Right cardiac atrium (tissue), 5 donors: ENCODE measurements around the gene SULT1C2. TPM values are rescaled to one million over a fixed set of nuclear protein-coding genes. Genes with fewer than 3 reads are reported as not detected.

ENCODE experiments used
- ATAC-seq, 2 donors: fragments of 200-7000 bp; cut with Tn5 transposase; one replicate each; pipeline versions ENCODE4 v1.8.0 to v1.9.1; 2020; ENCODE audit warnings: moderate library complexity in 2 of 2, mild to moderate bottlenecking in 1 of 2
- DNase-seq, 3 donors: peaks; one replicate each; pipeline ENCODE4 v3.0.0-alpha.2; 2020
- H3K27ac ChIP-seq: one replicate; pipeline ENCODE4 v1.5.1; 2013; ENCODE audit warnings: mild to moderate bottlenecking, low read length, control low read depth, moderate library complexity
- H3K27me3 ChIP-seq: one replicate; pipeline ENCODE4 v1.6.1; 2013; ENCODE audit not compliant: control insufficient read depth, insufficient read depth
- H3K4me1 ChIP-seq: one replicate; pipeline ENCODE4 v1.6.1; 2013; ENCODE audit warnings: low read length; ENCODE audit not compliant: control insufficient read depth, insufficient read depth
- H3K4me3 ChIP-seq: one replicate; pipeline ENCODE4 v1.5.1; 2013; ENCODE audit warnings: low read length, control low read depth
- H3K9me3 ChIP-seq: one replicate; pipeline ENCODE4 v1.6.1; 2013; ENCODE audit warnings: low read length; ENCODE audit not compliant: control insufficient read depth
- WGBS: extraction: QIAGEN DNeasy Blood & Tissue Kit; methylation state at CpG from one replicate; pipeline ENCODE4 v1.1.7; 2013; 5-methylcytosine and 5-hydroxymethylcytosine counted together
- intact Hi-C, 4 donors: fragments of 100-400 bp; cut with DNase I; formaldehyde crosslinking; loops; one replicate each; pipeline versions ENCODE4 v1.11.0 to v1.14.0; 2022 to 2023
- polyA plus RNA-seq: library from polyadenylated mRNA; stranded (reverse); fragments of 200-250 nt; gene quantifications from one replicate; pipeline ENCODE4 v1.2.3, GENCODE V29; 2013
- total RNA-seq, 4 donors: library from RNA; stranded (reverse); fragmentation: NEBNext Ultra II Directional; extraction: Animal tissue kit (Norgen Biotek cat#: 25700); gene quantifications; one replicate each; pipeline ENCODE4 v1.2.1, GENCODE V29; 2021
- donor health status: healthy with polysubstance abuse.
- donor health status: DM: no; HTN: yes; CAD: no.
- donor health status: DM: no; HTN: no; CAD: no.
- donor health status: DM: no; HTN: yes; CAD: no; lungs with severe emphysema.
- donor health status: DM: yes; HTN: yes; CAD: no.

Gene SULT1C2
- total and polyA plus RNA-seq, 5 donors = 0.20 to 2.4 (median 0.71) TPM

- Histone ChIP-seq H3K4me3 (no peak overlapping the region), H3K27me3 (no peaks in the 10 kb centered on the region), H3K27ac (no peak overlapping the region), H3K4me1 (no peaks in the 10 kb centered on the region), H3K9me3 (no peaks in the 10 kb centered on the region)
- WGBS = 53% methylated on average over 4 of the region's 4 CpGs
- DNase-seq = no peak
- ATAC-seq = no peak
- intact Hi-C loops = no loop called here
These were observed 5.2 kb downstream of the SULT1C2 start for GRCh38 chr2:108293850-108294249.

- Histone ChIP-seq H3K27ac (no peak overlapping the region), H3K4me3 (no peak overlapping the region), H3K4me1 (no peaks in the 10 kb centered on the region), H3K9me3 (no peaks in the 10 kb centered on the region), H3K27me3 (no peaks in the 10 kb centered on the region)
- ATAC-seq (no peak), DNase-seq (no peak)
- intact Hi-C loops = no loop called here
- 80% methylated on average over 9 of the region's 9 CpGs for WGBS
These were observed 8.9 kb downstream of the SULT1C2 start for GRCh38 chr2:108297436-108298141.

GRCh38 chr2:108301558-108301957, 12.9 kb downstream of the SULT1C2 start:
- DNase-seq (no peak), ATAC-seq (no peak)
- whole genome bisulfite sequencing = 91% methylated on average over 7 of the region's 7 CpGs
- intact Hi-C loops = no loop called here
- no peaks in the 10 kb centered on the region for H3K27me3 ChIP-seq
- no peaks in the 10 kb centered on the region for H3K9me3 ChIP-seq
- H3K4me1 ChIP-seq = no peaks in the 10 kb centered on the region
- no peak overlapping the region for H3K4me3 ChIP-seq
- no peak overlapping the region for H3K27ac ChIP-seq

GRCh38 chr2:108304975-108305374, 16.3 kb downstream of the SULT1C2 start:
- DNase-seq = no peak
- intact Hi-C loops = no loop called here
- ATAC-seq = no peak

GRCh38 chr2:108305901-108306300, 17.2 kb downstream of the SULT1C2 start:
- Histone ChIP-seq H3K27me3 (no peaks in the 10 kb centered on the region), H3K4me1 (no peaks in the 10 kb centered on the region), H3K9me3 (no peaks in the 10 kb centered on the region), H3K27ac (no peak overlapping the region), H3K4me3 (no peak overlapping the region)
- ATAC-seq (no peak), DNase-seq (no peak)
- WGBS = 88% methylated on average over 2 of the region's 2 CpGs
- intact Hi-C loops = no loop called here

More at GRCh38 chr2:108304975-108305374, 16.3 kb downstream of the SULT1C2 start:
- Histone ChIP-seq H3K4me3 (no peak overlapping the region), H3K27ac (no peak overlapping the region), H3K4me1 (no peaks in the 10 kb centered on the region), H3K9me3 (no peaks in the 10 kb centered on the region), H3K27me3 (no peaks in the 10 kb centered on the region)
- 68% methylated on average over 2 of the region's 2 CpGs for WGBS

- intact Hi-C loops = no loop called here
- no peak overlapping the region for H3K4me3 ChIP-seq
- no peaks in the 10 kb centered on the region for H3K9me3 ChIP-seq
- H3K27ac ChIP-seq = no peak overlapping the region
- ATAC-seq = no peak
- H3K4me1 ChIP-seq = no peaks in the 10 kb centered on the region
- H3K27me3 ChIP-seq = no peaks in the 10 kb centered on the region
- no peak for DNase-seq
These were observed 21.2 kb downstream of the SULT1C2 start for GRCh38 chr2:108309903-108310302.

GRCh38 chr2:108314586-108315296, 26.0 kb downstream of the SULT1C2 start:
- no peak for ATAC-seq
- Histone ChIP-seq H3K27ac (no peak overlapping the region), H3K4me1 (no peaks in the 10 kb centered on the region), H3K4me3 (no peak overlapping the region), H3K9me3 (no peaks in the 10 kb centered on the region), H3K27me3 (no peaks in the 10 kb centered on the region)
- intact Hi-C loops = no loop called here
- no peak for DNase-seq
- 85% methylated on average over 3 of the region's 3 CpGs for WGBS

GRCh38 chr2:108315444-108315934, 26.8 kb downstream of the SULT1C2 start:
- Histone ChIP-seq H3K4me1 (no peaks in the 10 kb centered on the region), H3K27ac (no peak overlapping the region), H3K27me3 (no peaks in the 10 kb centered on the region), H3K9me3 (no peaks in the 10 kb centered on the region), H3K4me3 (no peak overlapping the region)
- ATAC-seq (no peak), DNase-seq (no peak)
- intact Hi-C loops = no loop called here

GRCh38 chr2:108316033-108316432, 27.3 kb downstream of the SULT1C2 start:
- no peaks in the 10 kb centered on the region for H3K9me3 ChIP-seq
- peak in 1 of 2 donors; percentile 85 for ATAC-seq
- no peaks in the 10 kb centered on the region for H3K27me3 ChIP-seq
- WGBS = 57% methylated on average over 6 of the region's 6 CpGs
- H3K4me1 ChIP-seq = no peaks in the 10 kb centered on the region
- H3K4me3 ChIP-seq = no peak overlapping the region
- intact Hi-C loops = no loop called here
- DNase-seq = no peak
- no peak overlapping the region for H3K27ac ChIP-seq

GRCh38 chr2:108316461-108317258, 28.0 kb downstream of the SULT1C2 start:
- Histone ChIP-seq H3K27ac (no peak overlapping the region), H3K9me3 (no peaks in the 10 kb centered on the region), H3K27me3 (no peaks in the 10 kb centered on the region), H3K4me3 (no peak overlapping the region), H3K4me1 (no peaks in the 10 kb centered on the region)
- peak in 1 of 2 donors; percentile 70 for ATAC-seq
- WGBS = 61% methylated on average over 13 of the region's 13 CpGs
- intact Hi-C loops = no loop called here
- peak in 1 of 3 donors; percentile 30 for DNase-seq
